KMS-11 (cell line): Measurements from ENCODE around the gene IGSF22.

ENCODE experiments used
- H2AFZ ChIP-seq: fragments of 200-600 bp; sonication (generic); 2 replicates; pipeline ENCODE4 v1.6.1; 2016; ENCODE audit warnings: antibody characterized with exemption, mixed run types, low read depth
- H3K27ac ChIP-seq: fragments of 200-600 bp; sonication (generic); 2 replicates; pipeline ENCODE4 v1.6.1; 2016; ENCODE audit warnings: mild to moderate bottlenecking, mixed run types
- H3K27me3 ChIP-seq: fragments of 200-600 bp; sonication (generic); 2 replicates; pipeline ENCODE4 v1.6.1; 2017; ENCODE audit warnings: mild to moderate bottlenecking, low read depth, mixed run types, moderate library complexity; ENCODE audit not compliant: insufficient read depth
- H3K36me3 ChIP-seq: fragments of 200-600 bp; sonication (generic); 2 replicates; pipeline ENCODE4 v1.6.1; 2017; ENCODE audit warnings: mild to moderate bottlenecking, mixed run types; ENCODE audit not compliant: insufficient read depth
- H3K4me1 ChIP-seq: fragments of 200-600 bp; sonication (generic); 2 replicates; pipeline ENCODE4 v1.6.1; 2016; ENCODE audit warnings: mild to moderate bottlenecking, low read depth, mixed run types; ENCODE audit not compliant: poor library complexity, severe bottlenecking
- H3K4me2 ChIP-seq: fragments of 200-600 bp; sonication (generic); 2 replicates; pipeline ENCODE4 v1.7.0; 2016; ENCODE audit warnings: mild to moderate bottlenecking, mixed run types
- H3K4me3 ChIP-seq: fragments of 200-600 bp; sonication (generic); IDR thresholded peaks from 2 replicates; pipeline ENCODE4 v1.6.1; 2017; ENCODE audit warnings: low read depth, low read length, mixed read lengths; ENCODE audit not compliant: insufficient read depth
- H3K79me2 ChIP-seq: fragments of 200-600 bp; sonication (generic); 2 replicates; pipeline ENCODE4 v1.6.1; 2016; ENCODE audit warnings: low read depth, mixed run types; ENCODE audit not compliant: insufficient read depth
- H3K9ac ChIP-seq: fragments of 200-600 bp; sonication (generic); 2 replicates; pipeline ENCODE4 v1.6.1; 2016; ENCODE audit warnings: mild to moderate bottlenecking, mixed run types
- H4K20me1 ChIP-seq: fragments of 200-600 bp; sonication (generic); 2 replicates; pipeline ENCODE4 v1.6.1; 2016; ENCODE audit warnings: mild to moderate bottlenecking, mixed run types; ENCODE audit not compliant: insufficient read depth
- CTCF ChIP-seq: fragments of 200-600 bp; sonication (generic); conservative IDR thresholded peaks from 2 replicates; pipeline ENCODE4 v1.6.1; 2017; ENCODE audit warnings: low read depth, mild to moderate bottlenecking, antibody characterized with exemption, low read length, moderate library complexity, mixed read lengths

The IGSF22 gene

GRCh38 chr11:18714443-18714780 lies 11.6 kb downstream of the IGSF22 start:
- Histone ChIP-seq H3K4me3 (no peak overlapping the region), H3K27me3 (no peaks in the 10 kb centered on the region; the same call in 1 of the 2 replicates)
- TF ChIP-seq CTCF, result no peak

GRCh38 chr11:18713646-18714442 lies 12.1 kb downstream of the IGSF22 start:
- H3K4me2 ChIP-seq, result no peak overlapping the region
- TF ChIP-seq CTCF, result no peak
- no peaks in the 10 kb centered on the region for H3K79me2 ChIP-seq
- H2AFZ ChIP-seq, result no peak overlapping the region
- H4K20me1 ChIP-seq, result no peaks in the 10 kb centered on the region
- H3K36me3 ChIP-seq, result no peaks in the 10 kb centered on the region
- H3K27ac ChIP-seq, result no peak overlapping the region
- no peaks in the 10 kb centered on the region for H3K4me1 ChIP-seq
- no peak overlapping the region for H3K4me3 ChIP-seq
- no peaks in the 10 kb centered on the region; the same call in 1 of the 2 replicates for H3K27me3 ChIP-seq
- H3K9ac ChIP-seq, result no peak overlapping the region

More at GRCh38 chr11:18714443-18714780, 11.6 kb downstream of the IGSF22 start:
- no peak overlapping the region for H2AFZ ChIP-seq
- H3K4me1 ChIP-seq, result no peaks in the 10 kb centered on the region
- H3K27ac ChIP-seq, result no peak overlapping the region
- H3K79me2 ChIP-seq, result no peaks in the 10 kb centered on the region
- no peak overlapping the region for H3K9ac ChIP-seq
- no peaks in the 10 kb centered on the region for H3K36me3 ChIP-seq
- H3K4me2 ChIP-seq, result no peak overlapping the region
- no peaks in the 10 kb centered on the region for H4K20me1 ChIP-seq

- no peak overlapping the region for H3K4me2 ChIP-seq
- no peak overlapping the region for H2AFZ ChIP-seq
- no peaks in the 10 kb centered on the region; the same call in 1 of the 2 replicates for H3K27me3 ChIP-seq
- no peak overlapping the region for H3K27ac ChIP-seq
- H4K20me1 ChIP-seq, result no peaks in the 10 kb centered on the region
- TF ChIP-seq CTCF, result no peak
- no peak overlapping the region for H3K9ac ChIP-seq
- H3K4me3 ChIP-seq, result no peak overlapping the region
- H3K79me2 ChIP-seq, result no peaks in the 10 kb centered on the region
- no peaks in the 10 kb centered on the region for H3K4me1 ChIP-seq
- no peaks in the 10 kb centered on the region for H3K36me3 ChIP-seq
Observed at GRCh38 chr11:18710545-18710944, 15.4 kb downstream of the IGSF22 start.

GRCh38 chr11:18709414-18709813 lies 16.6 kb downstream of the IGSF22 start:
- H3K4me2 ChIP-seq, result no peak overlapping the region
- no peaks in the 10 kb centered on the region for H3K79me2 ChIP-seq
- H3K27me3 ChIP-seq, result no peaks in the 10 kb centered on the region; the same call in 1 of the 2 replicates
- H3K4me1 ChIP-seq, result no peaks in the 10 kb centered on the region
- no peak overlapping the region for H3K27ac ChIP-seq
- H4K20me1 ChIP-seq, result no peaks in the 10 kb centered on the region
- H3K36me3 ChIP-seq, result no peaks in the 10 kb centered on the region
- no peak overlapping the region for H3K4me3 ChIP-seq
- TF ChIP-seq CTCF, result no peak
- H2AFZ ChIP-seq, result no peak overlapping the region
- no peak overlapping the region for H3K9ac ChIP-seq
